Keratinocyte (primary cell): Measurements from ENCODE around the gene KLK4. TPM values are rescaled to one million over a fixed set of nuclear protein-coding genes. Genes with fewer than 3 reads are reported as not detected.

Experiments used
- DNase-seq: peaks from one replicate; pipeline ENCODE4 v3.0.0-alpha.2; 2011; ENCODE audit warnings: low read depth, missing footprints, low spot score
- FAIRE-seq: peaks from 2 replicates; lab custom pipeline; 2011; peaks lifted over from hg19 to GRCh38; lab: Jason Lieb, UNC
- H2AFZ ChIP-seq: 2 replicates; pipeline ENCODE4 v1.6.0; 2012; ENCODE audit warnings: low read length, control low read depth, inconsistent platforms; ENCODE audit not compliant: control insufficient read depth
- H3K27ac ChIP-seq: 2 replicates; pipeline ENCODE4 v1.5.1; 2011; ENCODE audit warnings: low read length; ENCODE audit not compliant: control insufficient read depth, insufficient read depth
- H3K27me3 ChIP-seq: 3 replicates; pipeline ENCODE4 v1.6.0; 2011; ENCODE audit warnings: low read length; ENCODE audit not compliant: control insufficient read depth, insufficient read depth; ENCODE audit errors: extremely low read depth
- H3K36me3 ChIP-seq, 2 experiments: 2 replicates in 1 of 2; 3 replicates in 1 of 2; pipeline ENCODE4 v1.5.1; 2011; ENCODE audit warnings: low read length in 2 of 2, mild to moderate bottlenecking in 1 of 2; ENCODE audit not compliant: control insufficient read depth in 2 of 2, insufficient read depth in 2 of 2; ENCODE audit errors: extremely low read depth in 1 of 2
- H3K4me1 ChIP-seq: 3 replicates; pipeline ENCODE4 v1.5.1; 2011; ENCODE audit warnings: low read length; ENCODE audit not compliant: control insufficient read depth, insufficient read depth; ENCODE audit errors: extremely low read depth
- H3K4me2 ChIP-seq: 3 replicates; pipeline ENCODE4 v1.6.0; 2011; ENCODE audit warnings: low read depth, low read length; ENCODE audit not compliant: control insufficient read depth, insufficient read depth; ENCODE audit errors: extremely low read depth
- H3K4me3 ChIP-seq, 3 experiments: fragments of 200-600 bp in 1 of 3; sonication (generic) in 1 of 3; 2 replicates in 2 of 3; 3 replicates in 1 of 3; pipeline ENCODE4 v1.5.1; 2011 to 2016; ENCODE audit warnings: low read length in 3 of 3, mild to moderate bottlenecking in 3 of 3, control low read depth in 2 of 3, inconsistent platforms in 1 of 3, low read depth in 1 of 3, mixed read lengths in 1 of 3, mixed run types in 1 of 3, moderate library complexity in 1 of 3; ENCODE audit not compliant: control insufficient read depth in 2 of 3, insufficient read depth in 2 of 3; ENCODE audit errors: extremely low read depth in 1 of 3
- H3K79me2 ChIP-seq: 2 replicates; pipeline ENCODE4 v1.6.0; 2012; ENCODE audit warnings: low read length; ENCODE audit not compliant: control insufficient read depth, insufficient read depth
- H3K9ac ChIP-seq: 3 replicates; pipeline ENCODE4 v1.6.0; 2011; ENCODE audit warnings: low read length; ENCODE audit not compliant: control insufficient read depth, insufficient read depth; ENCODE audit errors: extremely low read depth
- H3K9me1 ChIP-seq: 3 replicates; pipeline ENCODE4 v1.6.0; 2011; ENCODE audit warnings: low read length; ENCODE audit not compliant: control insufficient read depth, insufficient read depth; ENCODE audit errors: extremely low read depth
- H3K9me3 ChIP-seq: 2 replicates; pipeline ENCODE4 v1.5.1; 2012; ENCODE audit warnings: low read depth, low read length; ENCODE audit not compliant: control insufficient read depth
- H4K20me1 ChIP-seq: 3 replicates; pipeline ENCODE4 v1.6.0; 2011; ENCODE audit warnings: low read length; ENCODE audit not compliant: control insufficient read depth, insufficient read depth; ENCODE audit errors: extremely low read depth
- CTCF ChIP-seq, 3 experiments: IDR thresholded peaks in 1 of 3; conservative IDR thresholded peaks in 1 of 3; optimal IDR thresholded peaks in 1 of 3; 2 replicates in 2 of 3; 3 replicates in 1 of 3; pipeline versions ENCODE3 to v1.5.1; 2011; ENCODE audit warnings: low read length in 3 of 3, mild to moderate bottlenecking in 3 of 3, moderate library complexity in 2 of 3, control low read depth in 1 of 3, inconsistent platforms in 1 of 3; ENCODE audit not compliant: insufficient read depth in 2 of 3; ENCODE audit errors: extremely low read depth in 1 of 3
- EZH2 ChIP-seq: IDR thresholded peaks from one replicate; pipeline ENCODE4 v1.6.1; 2012; ENCODE audit warnings: inconsistent platforms, mild to moderate bottlenecking, low read length, moderate library complexity
- dilution Hi-C: fragments of 300-500 bp; cut with MboI; formaldehyde crosslinking; loops from one replicate; pipeline ENCODE4 v1.7.0; 2020; ENCODE audit warnings: low sequenced_read_pairs; ENCODE audit not compliant: extremely low pct_ligation_motif_present
- polyA plus RNA-seq, 5 experiments: library from polyadenylated mRNA; depleted of rRNA in 3 of 5; stranded (reverse) in 3 of 5; stranded (forward) in 1 of 5; unstranded in 1 of 5; fragments of >200 nt; gene quantifications; 1 replicate in 1 of 5; 2 replicates in 3 of 5; 3 replicates in 1 of 5; pipeline versions ENCODE4 v1.2.1 to v1.2.3, GENCODE V29; 2011 to 2012; ENCODE audit warnings: missing spikeins in 2 of 5, low read depth in 1 of 5, low replicate concordance in 1 of 5

Gene KLK4
- polyA plus RNA-seq, 1 donor (not counting 4 experiments of a cell fraction or from before 2014, with no cell fraction given) = not detected

GRCh38 chr19:50891253-50891625 is 20.0 kb downstream of the KLK4 start:
- no peak for FAIRE-seq
- Histone ChIP-seq H2AFZ (no peak overlapping the region), H3K9me1 (no peaks in the 10 kb centered on the region), H3K36me3 (no peaks in the 10 kb centered on the region), H3K27me3 (peaks cover 20% of the 10 kb centered on the region), H3K9ac (no peak overlapping the region), H3K4me1 (no peaks in the 10 kb centered on the region), H3K79me2 (no peaks in the 10 kb centered on the region), H3K4me3 (no peak overlapping the region), H3K4me2 (no peak overlapping the region), H3K9me3 (no peaks in the 10 kb centered on the region), H3K27ac (no peak overlapping the region), H4K20me1 (no peaks in the 10 kb centered on the region)
- no peak for DNase-seq
- TF ChIP-seq CTCF (optimal IDR thresholded peaks at IDR 0.05 in 1 of 3, IDR thresholded peaks at IDR 0.05 in 1 of 3, conservative IDR thresholded peaks at IDR 0.05 in 1 of 3; ENCODE audit: extremely low read depth in 1 of 3, insufficient read depth in 2 of 3, low read length in 3 of 3) (no peak), EZH2 (no peak)
- dilution Hi-C loops = no loop called here

GRCh38 chr19:50890422-50891252 is 20.6 kb downstream of the KLK4 start:
- H3K9me1 ChIP-seq = no peaks in the 10 kb centered on the region
- FAIRE-seq = no peak
- H3K27ac ChIP-seq = no peak overlapping the region
- H3K36me3 ChIP-seq = no peaks in the 10 kb centered on the region
- no peak overlapping the region for H2AFZ ChIP-seq
- H3K79me2 ChIP-seq = no peaks in the 10 kb centered on the region
- no peaks in the 10 kb centered on the region for H3K4me1 ChIP-seq
- no peak overlapping the region for H3K9ac ChIP-seq
- dilution Hi-C loops = no loop called here
- no peak overlapping the region for H3K4me2 ChIP-seq
- H3K27me3 ChIP-seq = peaks cover 20% of the 10 kb centered on the region
- no peak for TF ChIP-seq CTCF (optimal IDR thresholded peaks at IDR 0.05 in 1 of 3, IDR thresholded peaks at IDR 0.05 in 1 of 3, conservative IDR thresholded peaks at IDR 0.05 in 1 of 3; ENCODE audit: extremely low read depth in 1 of 3, insufficient read depth in 2 of 3, low read length in 3 of 3)
- TF ChIP-seq EZH2 = no peak
- no peaks in the 10 kb centered on the region for H3K9me3 ChIP-seq
- H4K20me1 ChIP-seq = no peaks in the 10 kb centered on the region
- no peak overlapping the region for H3K4me3 ChIP-seq
- no peak for DNase-seq
